GM08714 (cell line): ENCODE data around the gene KCNC3.

ENCODE experiments used
- H3K4me3 ChIP-seq: fragments of 200-500 bp; sonication (Bioruptor generic); 2 replicates; pipeline ENCODE4 v1.5.1; 2014; ENCODE audit warnings: mild to moderate bottlenecking, low read length, inconsistent platforms
- ZNF274 ChIP-seq: IDR thresholded peaks from 2 replicates; pipeline ENCODE4 v1.6.1; 2012; ENCODE audit warnings: mild to moderate bottlenecking, low read depth, low read length

KCNC3 gene

DNA sequence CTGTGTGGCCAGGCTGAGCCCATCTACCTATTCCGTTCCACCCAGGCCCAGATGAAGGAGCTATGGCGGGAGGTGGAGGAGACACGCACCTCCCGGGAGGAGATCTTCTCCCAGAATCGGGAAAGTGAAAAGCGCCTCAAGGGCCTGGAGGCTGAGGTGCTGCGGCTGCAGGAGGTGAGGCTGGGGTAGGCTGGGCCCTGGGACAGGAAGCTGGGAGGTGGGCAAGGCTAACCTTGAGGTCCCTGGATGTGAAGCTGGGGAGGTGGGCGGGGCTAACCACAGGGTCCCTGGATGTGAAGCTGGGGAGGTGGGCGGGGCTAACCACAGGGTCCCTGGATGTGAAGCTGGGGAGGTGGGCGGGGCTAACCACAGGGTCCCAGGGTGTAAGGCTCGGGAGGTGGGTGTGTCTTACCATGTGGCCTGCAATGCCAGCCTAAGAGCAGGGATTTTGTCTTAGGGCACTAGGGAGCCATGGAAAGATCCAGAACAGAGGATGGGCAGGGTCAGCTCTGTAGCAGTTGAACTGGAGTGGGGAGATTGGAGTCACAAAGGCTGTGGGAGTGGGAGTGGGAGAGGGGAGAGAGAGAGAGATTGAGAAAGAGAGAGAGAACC lies 36.9 kb downstream of the KCNC3 start:
- TF ChIP-seq ZNF274, result no peak
- no peak overlapping the region for H3K4me3 ChIP-seq

- no peak for TF ChIP-seq ZNF274
- no peak overlapping the region for H3K4me3 ChIP-seq
Measured at GRCh38 chr19:50290775-50291174, 38.4 kb downstream of the KCNC3 start.

DNA sequence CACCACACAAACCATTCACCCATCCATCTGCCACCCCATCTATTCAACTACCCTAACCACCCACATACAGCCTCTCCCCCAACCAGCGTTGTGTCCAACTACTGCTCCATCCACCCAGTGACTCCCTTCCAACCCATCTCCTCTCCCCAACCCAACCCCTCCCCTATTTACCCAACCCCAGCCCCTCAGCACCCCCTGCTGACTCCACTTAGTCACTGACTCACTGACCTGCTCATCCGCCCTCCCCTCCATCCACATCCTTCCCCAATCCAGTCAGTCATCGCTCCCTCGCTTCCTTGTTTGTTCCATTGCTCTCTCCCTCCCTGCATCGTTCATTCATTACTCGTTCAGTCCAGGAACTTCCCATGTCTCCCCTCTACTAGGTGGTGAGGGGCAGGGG lies 39.2 kb downstream of the KCNC3 start:
- H3K4me3 ChIP-seq, result no peak overlapping the region
- no peak for TF ChIP-seq ZNF274

- TF ChIP-seq ZNF274, result no peak
- no peak overlapping the region for H3K4me3 ChIP-seq
Measured at GRCh38 chr19:50288954-50289353, 40.2 kb downstream of the KCNC3 start.

DNA sequence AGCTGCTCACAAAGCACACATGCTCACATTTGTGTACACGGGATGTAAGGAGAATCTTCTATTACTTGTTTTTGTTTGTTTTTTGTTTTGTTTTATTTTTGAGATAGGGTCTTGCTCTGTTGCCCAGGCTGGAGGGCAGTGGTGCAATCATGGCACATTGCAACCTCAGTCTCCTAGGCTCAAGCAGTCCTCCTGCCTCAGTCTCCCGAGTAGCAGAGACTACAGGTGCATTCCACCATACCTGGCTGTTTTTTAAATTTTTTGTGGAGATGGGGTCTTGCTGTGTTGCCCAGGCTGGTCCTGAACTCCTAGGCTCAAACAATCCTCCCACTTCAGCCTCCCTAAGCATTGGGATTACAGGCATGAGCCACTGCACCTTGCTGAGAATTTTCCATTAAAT lies 41.8 kb downstream of the KCNC3 start:
- no peak for TF ChIP-seq ZNF274
- H3K4me3 ChIP-seq, result no peak overlapping the region

DNA sequence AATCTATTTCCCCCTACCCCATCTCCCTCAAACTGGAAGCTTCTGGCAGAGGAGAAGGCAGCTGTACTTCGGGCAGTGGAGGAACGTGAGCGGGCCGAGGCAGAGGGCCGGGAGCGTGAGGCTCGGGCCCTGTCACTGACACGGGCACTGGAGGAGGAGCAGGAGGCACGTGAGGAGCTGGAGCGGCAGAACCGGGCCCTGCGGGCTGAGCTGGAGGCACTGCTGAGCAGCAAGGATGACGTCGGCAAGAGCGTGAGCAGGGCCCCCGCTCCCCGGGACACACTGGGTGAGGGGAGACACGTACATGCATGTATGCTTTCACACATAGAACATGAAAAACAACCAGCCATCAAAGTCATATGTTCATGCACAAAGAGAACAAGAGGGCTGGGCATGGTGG lies 42.7 kb downstream of the KCNC3 start:
- no peak for TF ChIP-seq ZNF274
- no peak overlapping the region for H3K4me3 ChIP-seq

DNA sequence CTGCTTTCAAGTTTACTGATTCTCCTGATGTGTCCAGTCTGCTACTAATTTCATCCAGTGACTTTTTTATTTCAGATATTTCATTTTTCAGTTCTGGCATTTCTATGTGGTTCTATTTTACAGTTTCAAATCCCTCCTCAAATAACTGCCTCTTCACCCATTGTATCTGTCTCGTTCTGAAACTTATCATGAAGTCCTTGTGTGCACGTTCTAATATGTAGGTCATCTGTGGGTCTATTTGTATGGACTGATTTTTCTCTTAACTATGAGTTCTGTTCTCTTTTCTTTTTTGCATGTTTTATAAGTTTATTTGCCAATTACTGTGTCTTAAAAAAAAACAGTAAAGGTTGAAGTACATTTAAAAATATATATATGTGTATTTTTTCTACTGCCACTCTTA lies 43.3 kb downstream of the KCNC3 start:
- TF ChIP-seq ZNF274, result no peak
- H3K4me3 ChIP-seq, result no peak overlapping the region

- no peak for TF ChIP-seq ZNF274
- H3K4me3 ChIP-seq, result no peak overlapping the region
Measured at GRCh38 chr19:50281491-50281890, 47.7 kb downstream of the KCNC3 start.

DNA sequence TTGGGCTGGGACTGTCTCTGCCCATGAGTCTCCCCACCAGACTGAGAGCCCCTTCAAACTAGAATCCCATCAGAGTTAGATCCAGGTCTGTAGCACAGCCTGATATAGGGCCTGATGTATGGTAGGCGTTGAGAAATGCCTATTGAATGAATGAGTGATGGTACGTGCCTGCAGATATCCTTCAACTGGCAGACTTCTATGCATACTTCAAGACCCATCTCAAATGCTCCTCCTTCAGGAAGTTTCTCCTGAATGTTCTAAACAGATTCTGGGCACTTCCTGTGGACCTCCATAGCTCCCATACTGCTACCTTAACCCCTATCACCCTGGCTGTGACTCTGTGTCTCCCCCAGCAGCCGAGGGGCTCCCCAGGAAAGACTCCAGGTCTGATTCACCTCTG lies 48.2 kb downstream of the KCNC3 start:
- H3K4me3 ChIP-seq, result no peak overlapping the region
- no peak for TF ChIP-seq ZNF274

DNA sequence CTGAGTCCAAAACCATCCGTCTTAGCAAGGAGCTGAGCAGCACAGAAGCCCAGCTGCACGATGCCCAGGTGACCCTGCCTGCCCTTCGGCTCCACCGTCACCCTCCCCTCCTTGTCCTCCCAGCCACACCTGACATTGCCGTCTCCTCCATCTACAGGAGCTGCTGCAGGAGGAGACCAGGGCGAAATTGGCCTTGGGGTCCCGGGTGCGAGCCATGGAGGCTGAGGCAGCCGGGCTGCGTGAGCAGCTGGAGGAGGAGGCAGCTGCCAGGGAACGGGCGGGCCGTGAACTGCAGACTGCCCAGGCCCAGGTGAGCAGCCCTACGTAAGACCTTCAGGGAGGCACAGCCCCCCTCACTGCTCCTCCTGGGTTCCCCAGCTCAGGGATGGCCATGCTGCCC lies 49.1 kb downstream of the KCNC3 start:
- TF ChIP-seq ZNF274, result no peak
- H3K4me3 ChIP-seq, result no peak overlapping the region

DNA sequence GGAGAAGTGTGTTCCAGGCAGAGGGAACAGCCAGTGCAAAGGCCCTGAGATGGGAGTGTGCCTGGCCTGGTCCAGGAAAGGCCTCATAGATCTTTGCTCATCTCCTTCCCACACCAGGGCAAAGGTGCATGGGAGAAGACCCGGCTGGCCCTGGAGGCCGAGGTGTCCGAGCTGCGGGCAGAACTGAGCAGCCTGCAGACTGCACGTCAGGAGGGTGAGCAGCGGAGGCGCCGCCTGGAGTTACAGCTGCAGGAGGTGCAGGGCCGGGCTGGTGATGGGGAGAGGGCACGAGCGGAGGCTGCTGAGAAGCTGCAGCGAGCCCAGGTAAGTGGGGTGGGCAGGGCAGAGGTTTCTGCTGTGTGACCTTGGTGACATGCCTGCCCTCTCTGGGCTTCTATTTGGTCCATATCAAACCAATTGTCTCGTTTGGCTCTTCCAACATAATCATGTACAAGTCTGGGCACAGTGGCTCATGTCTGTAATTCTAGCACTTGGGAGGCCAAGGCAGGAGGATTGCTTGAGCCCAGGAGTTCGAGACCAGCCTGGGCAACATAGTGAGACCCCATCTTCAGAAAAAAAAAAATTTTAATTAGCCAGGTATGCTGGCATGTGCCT lies 51.1 kb downstream of the KCNC3 start:
- no peak for TF ChIP-seq ZNF274
- H3K4me3 ChIP-seq, result no peak overlapping the region

GRCh38 chr19:50276370-50277063 lies 52.7 kb downstream of the KCNC3 start:
- TF ChIP-seq ZNF274, result no peak
- H3K4me3 ChIP-seq, result no peak overlapping the region

DNA sequence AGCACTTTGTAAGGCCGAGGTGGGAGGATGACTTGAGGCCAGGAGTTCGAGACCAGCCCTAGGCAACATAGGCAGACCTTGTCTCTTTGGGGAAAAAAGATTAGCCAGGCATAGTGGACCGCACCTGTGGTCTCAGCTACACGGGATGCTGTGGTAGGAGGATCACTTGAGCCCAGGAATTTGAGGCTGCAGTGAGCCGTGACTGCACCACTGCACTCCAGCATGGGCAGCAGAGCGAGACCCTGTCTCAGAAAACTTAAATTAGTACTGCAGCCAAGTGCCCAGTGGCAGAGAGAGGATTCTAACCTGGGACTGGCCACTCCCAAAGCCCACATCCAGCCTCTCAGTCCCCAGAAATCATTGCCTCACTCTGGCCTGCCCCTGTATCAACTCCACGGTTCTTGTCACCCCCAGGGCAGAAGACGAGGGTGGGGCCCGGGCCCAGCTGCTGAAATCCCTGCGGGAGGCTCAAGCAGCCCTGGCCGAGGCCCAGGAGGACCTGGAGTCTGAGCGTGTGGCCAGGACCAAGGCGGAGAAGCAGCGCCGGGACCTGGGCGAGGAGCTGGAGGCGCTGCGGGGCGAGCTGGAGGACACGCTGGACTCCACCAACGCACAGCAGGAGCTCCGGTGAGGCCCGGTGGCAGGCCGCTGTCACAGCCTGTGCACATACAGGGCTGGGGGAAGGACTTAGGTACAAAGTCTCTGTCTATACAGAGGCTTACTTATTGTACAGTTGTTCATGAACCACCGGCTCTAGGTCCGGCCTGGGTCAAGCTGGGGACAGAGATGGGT lies 53.4 kb downstream of the KCNC3 start:
- no peak overlapping the region for H3K4me3 ChIP-seq
- TF ChIP-seq ZNF274, result no peak

- no peak for TF ChIP-seq ZNF274
Measured at GRCh38 chr19:50273821-50274220, 55.4 kb downstream of the KCNC3 start.

DNA sequence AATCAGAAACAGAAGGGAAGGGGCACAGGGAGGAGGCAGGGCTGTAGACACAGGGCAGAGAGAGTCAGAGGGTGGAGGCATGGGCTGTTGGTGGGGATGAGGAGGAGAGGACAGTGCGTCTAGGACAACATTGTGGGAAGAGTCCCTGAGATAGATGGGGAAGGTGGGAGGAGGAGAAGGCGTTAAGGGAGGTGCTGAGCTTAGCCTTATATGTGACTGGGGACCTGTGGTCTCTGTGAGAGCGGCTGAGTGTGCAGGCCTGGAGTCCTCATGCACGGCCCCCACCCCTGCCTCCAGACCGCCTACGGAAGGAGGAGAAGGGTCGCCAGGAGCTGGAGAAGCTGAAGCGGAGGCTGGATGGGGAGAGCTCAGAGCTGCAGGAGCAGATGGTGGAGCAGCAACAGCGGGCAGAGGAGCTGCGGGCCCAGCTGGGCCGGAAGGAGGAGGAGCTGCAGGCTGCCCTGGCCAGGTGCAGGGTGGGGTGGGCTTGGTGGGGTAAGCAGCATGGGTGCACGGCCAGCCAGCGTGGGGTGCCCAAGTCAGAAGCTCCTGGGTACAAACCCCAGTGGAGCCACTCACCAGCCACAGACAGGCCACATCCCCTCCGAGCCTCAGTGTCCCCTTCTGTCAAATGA lies 56.8 kb downstream of the KCNC3 start:
- no peak overlapping the region for H3K4me3 ChIP-seq
- TF ChIP-seq ZNF274, result no peak

More at GRCh38 chr19:50273821-50274220, 55.4 kb downstream of the KCNC3 start:
- H3K4me3 ChIP-seq, result no peak overlapping the region
